Panc1 (cell line): ENCODE results near the gene SFTPB.

Source experiments
- POLR2AphosphoS5 ChIP-seq: IDR thresholded peaks from 2 replicates; pipeline ENCODE4 v1.6.1; 2012; ENCODE audit warnings: mild to moderate bottlenecking, low read depth, low read length, moderate library complexity
- TCF7L2 ChIP-seq: IDR thresholded peaks from 2 replicates; pipeline ENCODE4 v1.6.1; 2011; ENCODE audit warnings: mild to moderate bottlenecking, low read depth, low read length, inconsistent platforms
- TF ChIP-seq, protein P1 (sequence below): fragments of 450-650 bp; IDR thresholded peaks from 2 replicates; pipeline ENCODE4 v1.5.1; 2017; ENCODE audit warnings: mild to moderate bottlenecking

GRCh38 chr2:85684806-85685205 is 16.8 kb upstream of the SFTPB start:
- TF ChIP-seq TCF7L2: no peak
- TF ChIP-seq POLR2AphosphoS5: no peak
- TF ChIP-seq, protein P1, sequence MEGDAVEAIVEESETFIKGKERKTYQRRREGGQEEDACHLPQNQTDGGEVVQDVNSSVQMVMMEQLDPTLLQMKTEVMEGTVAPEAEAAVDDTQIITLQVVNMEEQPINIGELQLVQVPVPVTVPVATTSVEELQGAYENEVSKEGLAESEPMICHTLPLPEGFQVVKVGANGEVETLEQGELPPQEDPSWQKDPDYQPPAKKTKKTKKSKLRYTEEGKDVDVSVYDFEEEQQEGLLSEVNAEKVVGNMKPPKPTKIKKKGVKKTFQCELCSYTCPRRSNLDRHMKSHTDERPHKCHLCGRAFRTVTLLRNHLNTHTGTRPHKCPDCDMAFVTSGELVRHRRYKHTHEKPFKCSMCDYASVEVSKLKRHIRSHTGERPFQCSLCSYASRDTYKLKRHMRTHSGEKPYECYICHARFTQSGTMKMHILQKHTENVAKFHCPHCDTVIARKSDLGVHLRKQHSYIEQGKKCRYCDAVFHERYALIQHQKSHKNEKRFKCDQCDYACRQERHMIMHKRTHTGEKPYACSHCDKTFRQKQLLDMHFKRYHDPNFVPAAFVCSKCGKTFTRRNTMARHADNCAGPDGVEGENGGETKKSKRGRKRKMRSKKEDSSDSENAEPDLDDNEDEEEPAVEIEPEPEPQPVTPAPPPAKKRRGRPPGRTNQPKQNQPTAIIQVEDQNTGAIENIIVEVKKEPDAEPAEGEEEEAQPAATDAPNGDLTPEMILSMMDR: no peak
